HG03521 (cell line): ENCODE results near the gene C6.
"Not testable (repeated sequence)": the region's sequence is repeated elsewhere in the genome, so short reads cannot be mapped to it uniquely, and the experiment has no call there.

ENCODE experiments used
- ATAC-seq: cut with Tn5 transposase; IDR thresholded peaks from one replicate; pipeline ENCODE4 v1.9.1; 2021; ENCODE audit warnings: mild to moderate bottlenecking, moderate library complexity; ENCODE audit not compliant: unreplicated experiment

Gene C6

GRCh38 chr5:41213340-41213739 is at the start of gene C6:
TSS of gene C6 (minus strand) at chr5:41213532. CDS start at chr5:41203230, 10,302 bp downstream.
- no peak for ATAC-seq

GRCh38 chr5:41256400-41256799 is 43.1 kb upstream of the C6 start:
- no peak for ATAC-seq

- no peak for ATAC-seq
Observed at GRCh38 chr5:41253109-41253508, 39.8 kb upstream of the C6 start.

- ATAC-seq = no peak
Observed at GRCh38 chr5:41252036-41252435, 38.7 kb upstream of the C6 start.

GRCh38 chr5:41250351-41250987 is 37.1 kb upstream of the C6 start:
- ATAC-seq = no peak

GRCh38 chr5:41247135-41247534 is 33.8 kb upstream of the C6 start:
- no peak for ATAC-seq

- no peak for ATAC-seq
Observed at GRCh38 chr5:41246376-41246775, 33.0 kb upstream of the C6 start.

GRCh38 chr5:41243558-41243957 is 30.2 kb upstream of the C6 start:
- no peak for ATAC-seq

- no peak for ATAC-seq
Observed at GRCh38 chr5:41240985-41241384, 27.7 kb upstream of the C6 start.

GRCh38 chr5:41240390-41240789 is 27.1 kb upstream of the C6 start:
- ATAC-seq = no peak

- ATAC-seq = no peak
Observed at GRCh38 chr5:41234475-41234874, 21.1 kb upstream of the C6 start.

GRCh38 chr5:41232797-41233196 is 19.5 kb upstream of the C6 start:
- no peak for ATAC-seq

GRCh38 chr5:41230276-41230675 is 16.9 kb upstream of the C6 start:
- not testable (repeated sequence) for ATAC-seq

- ATAC-seq = no peak
Observed at GRCh38 chr5:41223962-41224361, 10.6 kb upstream of the C6 start.

GRCh38 chr5:41219658-41220269 is 6.4 kb upstream of the C6 start:
- ATAC-seq = no peak

- ATAC-seq = no peak
Observed at GRCh38 chr5:41218929-41219657, 5.8 kb upstream of the C6 start.

- no peak for ATAC-seq
Observed at GRCh38 chr5:41214182-41214581, 850 bp upstream of the C6 start.

- no peak for ATAC-seq
Observed at GRCh38 chr5:41212935-41213334, 397 bp downstream of the C6 start.

GRCh38 chr5:41211417-41211816 is 1.9 kb downstream of the C6 start:
- no peak for ATAC-seq

GRCh38 chr5:41205475-41205874 is 7.9 kb downstream of the C6 start:
- ATAC-seq = not testable (repeated sequence)

GRCh38 chr5:41203033-41203432 is 10.3 kb downstream of the C6 start:
- no peak for ATAC-seq

GRCh38 chr5:41201082-41201772 is 12.1 kb downstream of the C6 start:
- no peak for ATAC-seq
